Activated CD4-positive, alpha-beta T cell treated with anti-CD3 and anti-CD28 coated beads, Interleukin-2, amount 10 ng/mL, durations not matched to agents 24 days and 14 days (primary cell): ENCODE data around the gene FAM234B. TPM values are rescaled to one million over a fixed set of nuclear protein-coding genes. Genes with fewer than 3 reads are reported as not detected.

Experiments used
- total RNA-seq: library from RNA; stranded (reverse); gene quantifications from 2 replicates; pipeline ENCODE4 v1.2.3, GENCODE V29; 2022

Gene FAM234B
- total RNA-seq, 1 donor from 2014 or later, result 9.0 TPM

Other genes starting within 250 kb of the FAM234B start
- 123 and 133 TPM in 2 replicates for gene DDX47, start 231.0 kb upstream of the FAM234B start, total RNA-seq
- not detected in 2 replicates for gene GPRC5A, start 152.8 kb upstream of the FAM234B start, total RNA-seq
- gene GPRC5D, start 92.2 kb upstream of the FAM234B start, total RNA-seq, result not detected in 2 replicates
- gene HEBP1, start 44.1 kb upstream of the FAM234B start, total RNA-seq, result 12.0 and 13.8 TPM in 2 replicates
- not detected in 2 replicates for gene GSG1, start 59.3 kb downstream of the FAM234B start, total RNA-seq
- gene EMP1, start 152.3 kb downstream of the FAM234B start, total RNA-seq, result 22.2 and 26.4 TPM in 2 replicates